Liver (tissue), 9 donors: ENCODE data around the gene AAGAB. TPM values are rescaled to one million over a fixed set of nuclear protein-coding genes. Genes with fewer than 3 reads are reported as not detected.

Experiments used
- DNase-seq: peaks from one replicate; pipeline ENCODE4 v3.0.0-alpha.2; 2017; ENCODE audit warnings: low spot score
- H3K27ac ChIP-seq, 2 donors: one replicate each; pipeline ENCODE4 v1.7.0; 2013; ENCODE audit warnings: inconsistent platforms in 2 of 2, low read length in 2 of 2, control low read depth in 1 of 2, low read depth in 1 of 2, mild to moderate bottlenecking in 1 of 2
- H3K27me3 ChIP-seq, 4 donors: one replicate each; pipeline versions ENCODE4 v1.6.1 to v1.7.0; 2013; ENCODE audit warnings: low read length in 3 of 4, inconsistent platforms in 1 of 4, mild to moderate bottlenecking in 1 of 4, moderate library complexity in 1 of 4; ENCODE audit not compliant: control insufficient read depth in 4 of 4, insufficient read depth in 4 of 4
- H3K36me3 ChIP-seq, 4 donors: one replicate each; pipeline versions ENCODE4 v1.6.1 to v1.7.0; 2013; ENCODE audit warnings: low read length in 3 of 4, mild to moderate bottlenecking in 3 of 4, low read depth in 1 of 4, moderate library complexity in 1 of 4; ENCODE audit not compliant: control insufficient read depth in 4 of 4, insufficient read depth in 3 of 4
- H3K4me1 ChIP-seq, 4 donors: one replicate each; pipeline versions ENCODE4 v1.6.1 to v1.7.0; 2013; ENCODE audit warnings: low read length in 3 of 4, mild to moderate bottlenecking in 3 of 4, moderate library complexity in 1 of 4; ENCODE audit not compliant: control insufficient read depth in 4 of 4, insufficient read depth in 4 of 4
- H3K4me3 ChIP-seq, 3 donors: one replicate each; pipeline versions ENCODE4 v1.6.1 to v1.7.0; 2013; ENCODE audit warnings: low read length in 3 of 3, control low read depth in 1 of 3, low read depth in 1 of 3, mild to moderate bottlenecking in 1 of 3
- H3K9ac ChIP-seq, 2 donors: one replicate each; pipeline ENCODE4 v1.7.0; 2013; ENCODE audit warnings: low read length in 2 of 2, mild to moderate bottlenecking in 2 of 2, moderate library complexity in 2 of 2, control low read depth in 1 of 2, low read depth in 1 of 2
- H3K9me3 ChIP-seq, 4 donors: one replicate each; pipeline versions ENCODE4 v1.6.1 to v1.7.0; 2013; ENCODE audit warnings: low read length in 3 of 4; ENCODE audit not compliant: control insufficient read depth in 4 of 4
- ATF3 ChIP-seq: IDR thresholded peaks from 2 replicates; pipeline ENCODE4 v1.6.1; 2016; ENCODE audit warnings: antibody characterized with exemption
- CTCF ChIP-seq: fragments of 150-350 bp; IDR thresholded peaks from 2 replicates; pipeline ENCODE4 v1.5.1; 2017; ENCODE audit warnings: improper control_type of control experiment, low read depth, low read length; ENCODE audit not compliant: missing input control
- EGR1 ChIP-seq, 2 donors: IDR thresholded peaks; 2 replicates each; pipeline ENCODE4 v1.6.1; 2016 to 2018; ENCODE audit warnings: antibody characterized with exemption in 2 of 2, low read depth in 2 of 2
- FOXA1 ChIP-seq: IDR thresholded peaks from 2 replicates; pipeline ENCODE4 v1.6.1; 2016; ENCODE audit warnings: antibody characterized with exemption
- FOXA2 ChIP-seq: IDR thresholded peaks from 2 replicates; pipeline ENCODE4 v1.6.1; 2016; ENCODE audit warnings: antibody characterized with exemption
- GABPA ChIP-seq, 2 donors: IDR thresholded peaks in 1 of 2; conservative IDR thresholded peaks in 1 of 2; 2 replicates each; pipeline ENCODE4 v1.6.1; 2016; ENCODE audit warnings: antibody characterized with exemption in 2 of 2, mild to moderate bottlenecking in 1 of 2, moderate library complexity in 1 of 2
- HNF4A ChIP-seq, 2 donors: conservative IDR thresholded peaks; 2 replicates each; pipeline ENCODE4 v1.6.1; 2016; ENCODE audit warnings: antibody characterized with exemption in 2 of 2, mild to moderate bottlenecking in 2 of 2
- HNF4G ChIP-seq: IDR thresholded peaks from 2 replicates; pipeline ENCODE4 v1.6.1; 2016; ENCODE audit warnings: antibody characterized with exemption
- JUND ChIP-seq, 2 donors: IDR thresholded peaks; 2 replicates each; pipeline ENCODE4 v1.6.1; 2016; ENCODE audit warnings: antibody characterized with exemption in 2 of 2
- MAX ChIP-seq: IDR thresholded peaks from 2 replicates; pipeline ENCODE4 v1.6.1; 2016; ENCODE audit warnings: antibody characterized with exemption
- NR2F2 ChIP-seq: IDR thresholded peaks from 2 replicates; pipeline ENCODE4 v1.6.1; 2016; ENCODE audit warnings: antibody characterized with exemption
- RAD21 ChIP-seq, 2 donors: IDR thresholded peaks; 2 replicates each; pipeline ENCODE4 v1.6.1; 2016; ENCODE audit warnings: antibody characterized with exemption in 2 of 2, mild to moderate bottlenecking in 2 of 2
- REST ChIP-seq: IDR thresholded peaks from 2 replicates; pipeline ENCODE4 v1.6.1; 2016; ENCODE audit warnings: antibody characterized with exemption, mild to moderate bottlenecking
- RXRA ChIP-seq, 2 donors: IDR thresholded peaks; 2 replicates each; pipeline ENCODE4 v1.6.1; 2017 to 2018; ENCODE audit warnings: antibody characterized with exemption in 2 of 2, mild to moderate bottlenecking in 1 of 2
- SP1 ChIP-seq: IDR thresholded peaks from 2 replicates; pipeline ENCODE4 v1.6.1; 2018; ENCODE audit warnings: antibody characterized with exemption, mild to moderate bottlenecking
- TAF1 ChIP-seq: conservative IDR thresholded peaks from 2 replicates; pipeline ENCODE4 v1.6.1; 2016; ENCODE audit warnings: antibody characterized with exemption, mild to moderate bottlenecking
- YY1 ChIP-seq: IDR thresholded peaks from 2 replicates; pipeline ENCODE4 v1.6.1; 2016; ENCODE audit warnings: antibody characterized with exemption, mild to moderate bottlenecking
- ZBTB33 ChIP-seq: IDR thresholded peaks from 2 replicates; pipeline ENCODE4 v1.6.1; 2016; ENCODE audit warnings: antibody characterized with exemption
- WGBS: extraction: QIAGEN DNeasy Blood & Tissue Kit; methylation state at CpG from one replicate; pipeline ENCODE4 v1.1.7; 2013; 5-methylcytosine and 5-hydroxymethylcytosine counted together
- polyA plus RNA-seq, 2 donors: library from polyadenylated mRNA; stranded (reverse) in 1 of 2; unstranded in 1 of 2; fragments of 200-250 nt in 1 of 2; fragments of >200 nt in 1 of 2; fragmentation: Nextera tagmentation in 1 of 2; extraction: Ambion mirVana in 1 of 2; gene quantifications; one replicate each; pipeline versions ENCODE4 v1.2.1 to v1.2.3, GENCODE V29; 2013 to 2015
- total RNA-seq, 2 donors: library from RNA; depleted of rRNA; stranded (reverse); fragments of >200 nt; gene quantifications; one replicate each; pipeline ENCODE4 v1.2.3, GENCODE V29; 2014
- donor health status: healthy.
- donor health status: healthy.
- donor health status: healthy.
- donor health status: healthy.
- donor health status: healthy.

AAGAB gene
- total and polyA plus RNA-seq, 4 donors = 3.6 to 22.3 (median 13.0) TPM

- Histone ChIP-seq H3K4me3 (no peak overlapping the region), H3K27me3 (no peaks in the 10 kb centered on the region), H3K27ac (no peak overlapping the region), H3K9ac (no peak overlapping the region), H3K9me3 (no peaks in the 10 kb centered on the region), H3K4me1 (no peaks in the 10 kb centered on the region), H3K36me3 (peaks cover 1 to 8% (median 7%) of the 10 kb centered on the region in 4 donors)
- TF ChIP-seq ATF3 (no peak), RXRA (IDR thresholded peaks at IDR 0.05) (no peak), FOXA2 (no peak), NR2F2 (no peak), CTCF (no peak), SP1 (no peak), MAX (no peak), REST (no peak), HNF4G (no peak), ZBTB33 (no peak), JUND (IDR thresholded peaks at IDR 0.05) (no peak), EGR1 (IDR thresholded peaks at IDR 0.05; ENCODE audit: low read depth in 2 of 2) (no peak), FOXA1 (no peak), GABPA (IDR thresholded peaks at IDR 0.05 in 1 of 2, conservative IDR thresholded peaks at IDR 0.05 in 1 of 2) (no peak), RAD21 (IDR thresholded peaks at IDR 0.05) (no peak), YY1 (no peak), TAF1 (no peak), HNF4A (conservative IDR thresholded peaks at IDR 0.05) (no peak)
- WGBS = 93% methylated on average over 1 of the region's 1 CpG
- no peak for DNase-seq
These were observed 27.0 kb downstream of the AAGAB start for GRCh38 chr15:67227431-67227830.
